Central memory CD4-positive, alpha-beta T cell (primary cell): ENCODE results near the gene EPN2.

Source experiments
- DNase-seq: peaks from one replicate; pipeline ENCODE4 v3.0.0; 2022

The EPN2 gene

GRCh38 chr17:19371259-19372010, 134.3 kb downstream of the EPN2 start:
- no peak for DNase-seq

- DNase-seq = no peak
Observed at GRCh38 chr17:19372011-19372370, 134.8 kb downstream of the EPN2 start.

- DNase-seq = no peak
Observed at GRCh38 chr17:19372439-19372838, 135.3 kb downstream of the EPN2 start.

- no peak for DNase-seq
Observed at GRCh38 chr17:19372866-19373504, 135.8 kb downstream of the EPN2 start.

- no peak for DNase-seq
Observed at GRCh38 chr17:19374136-19374535, 137.0 kb downstream of the EPN2 start.

GRCh38 chr17:19375732-19376131, 138.6 kb downstream of the EPN2 start:
- DNase-seq = no peak

GRCh38 chr17:19376811-19377210, 139.6 kb downstream of the EPN2 start:
- no peak for DNase-seq

- DNase-seq = peak; percentile 95
Observed at GRCh38 chr17:19377602-19378415, 140.6 kb downstream of the EPN2 start.

GRCh38 chr17:19378416-19379360, 141.5 kb downstream of the EPN2 start, which contains the start of gene MAPK7:
TSS of gene MAPK7 (plus strand) at chr17:19378498. CDS start at chr17:19378901, 403 bp downstream.
- no peak for DNase-seq

- no peak for DNase-seq
Observed at GRCh38 chr17:19379361-19380065, 142.3 kb downstream of the EPN2 start.

GRCh38 chr17:19380481-19381301, 143.5 kb downstream of the EPN2 start:
- no peak for DNase-seq

- no peak for DNase-seq
Observed at GRCh38 chr17:19381361-19381740, 144.2 kb downstream of the EPN2 start.

- no peak for DNase-seq
Observed at GRCh38 chr17:19381741-19382444, 144.7 kb downstream of the EPN2 start.

GRCh38 chr17:19382531-19383444, 145.6 kb downstream of the EPN2 start:
- DNase-seq = no peak

- DNase-seq = no peak
Observed at GRCh38 chr17:19383681-19384470, 146.7 kb downstream of the EPN2 start.

- no peak for DNase-seq
Observed at GRCh38 chr17:19384723-19385391, 147.7 kb downstream of the EPN2 start.

GRCh38 chr17:19385521-19385983, 148.4 kb downstream of the EPN2 start:
- no peak for DNase-seq
